BE2C (cell line): Measurements from ENCODE around the gene CMTR1.

Source experiments
- DNase-seq: peaks from one replicate; pipeline ENCODE4 v3.0.0-alpha.2; 2020
- H3K27me3 ChIP-seq: fragments of 250-450 bp; sonication (Bioruptor Pico); 2 replicates; pipeline ENCODE4 v1.5.1; 2020; ENCODE audit warnings: mild to moderate bottlenecking
- H3K36me3 ChIP-seq: fragments of 250-450 bp; sonication (Bioruptor Pico); 2 replicates; pipeline ENCODE4 v1.5.1; 2020; ENCODE audit warnings: mild to moderate bottlenecking
- H3K4me1 ChIP-seq: fragments of 250-450 bp; sonication (Bioruptor Pico); 2 replicates; pipeline ENCODE4 v1.5.1; 2020
- H3K4me3 ChIP-seq: 2 replicates; pipeline ENCODE4 v1.5.1; 2011; ENCODE audit warnings: low read depth, low read length
- H3K9me3 ChIP-seq: fragments of 250-450 bp; sonication (Bioruptor Pico); 2 replicates; pipeline ENCODE4 v1.5.1; 2020
- TF ChIP-seq, protein P1 (sequence below): IDR thresholded peaks from 2 replicates; pipeline ENCODE4 v1.5.1; 2012; ENCODE audit warnings: mild to moderate bottlenecking, low read depth, low read length

CMTR1 gene

DNA sequence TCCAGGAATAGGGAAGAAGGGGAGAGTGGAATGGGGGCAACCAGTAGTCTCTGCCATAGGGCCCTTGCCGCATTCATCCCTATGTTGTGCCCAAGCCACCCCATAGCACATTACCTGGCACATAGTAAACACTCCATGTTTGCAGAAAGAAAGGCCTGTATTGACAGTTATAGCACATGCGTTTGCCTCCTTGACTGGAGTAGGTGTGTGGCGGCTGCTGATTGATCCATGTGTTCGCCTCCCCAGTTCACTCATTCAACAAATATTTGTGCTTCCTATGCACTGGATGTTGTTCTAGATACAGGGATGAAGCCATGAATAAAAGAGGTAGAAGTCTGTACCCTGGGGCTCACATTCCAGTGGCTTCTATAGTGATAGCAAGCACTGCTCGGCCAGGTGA lies 86.4 kb downstream of the CMTR1 start:
- Histone ChIP-seq H3K4me3 (no peak overlapping the region), H3K27me3 (no peaks in the 10 kb centered on the region), H3K9me3 (no peaks in the 10 kb centered on the region), H3K4me1 (peaks cover 21% of the 10 kb centered on the region), H3K36me3 (no peaks in the 10 kb centered on the region)
- no peak for DNase-seq
- TF ChIP-seq, protein P1, sequence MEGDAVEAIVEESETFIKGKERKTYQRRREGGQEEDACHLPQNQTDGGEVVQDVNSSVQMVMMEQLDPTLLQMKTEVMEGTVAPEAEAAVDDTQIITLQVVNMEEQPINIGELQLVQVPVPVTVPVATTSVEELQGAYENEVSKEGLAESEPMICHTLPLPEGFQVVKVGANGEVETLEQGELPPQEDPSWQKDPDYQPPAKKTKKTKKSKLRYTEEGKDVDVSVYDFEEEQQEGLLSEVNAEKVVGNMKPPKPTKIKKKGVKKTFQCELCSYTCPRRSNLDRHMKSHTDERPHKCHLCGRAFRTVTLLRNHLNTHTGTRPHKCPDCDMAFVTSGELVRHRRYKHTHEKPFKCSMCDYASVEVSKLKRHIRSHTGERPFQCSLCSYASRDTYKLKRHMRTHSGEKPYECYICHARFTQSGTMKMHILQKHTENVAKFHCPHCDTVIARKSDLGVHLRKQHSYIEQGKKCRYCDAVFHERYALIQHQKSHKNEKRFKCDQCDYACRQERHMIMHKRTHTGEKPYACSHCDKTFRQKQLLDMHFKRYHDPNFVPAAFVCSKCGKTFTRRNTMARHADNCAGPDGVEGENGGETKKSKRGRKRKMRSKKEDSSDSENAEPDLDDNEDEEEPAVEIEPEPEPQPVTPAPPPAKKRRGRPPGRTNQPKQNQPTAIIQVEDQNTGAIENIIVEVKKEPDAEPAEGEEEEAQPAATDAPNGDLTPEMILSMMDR = no peak

- TF ChIP-seq, protein P1 = no peak
- Histone ChIP-seq H3K27me3 (no peaks in the 10 kb centered on the region), H3K36me3 (no peaks in the 10 kb centered on the region), H3K4me3 (no peak overlapping the region), H3K9me3 (no peaks in the 10 kb centered on the region), H3K4me1 (peaks cover 9% of the 10 kb centered on the region)
- no peak for DNase-seq
Measured at GRCh38 chr6:37520926-37521325, 87.9 kb downstream of the CMTR1 start.

DNA sequence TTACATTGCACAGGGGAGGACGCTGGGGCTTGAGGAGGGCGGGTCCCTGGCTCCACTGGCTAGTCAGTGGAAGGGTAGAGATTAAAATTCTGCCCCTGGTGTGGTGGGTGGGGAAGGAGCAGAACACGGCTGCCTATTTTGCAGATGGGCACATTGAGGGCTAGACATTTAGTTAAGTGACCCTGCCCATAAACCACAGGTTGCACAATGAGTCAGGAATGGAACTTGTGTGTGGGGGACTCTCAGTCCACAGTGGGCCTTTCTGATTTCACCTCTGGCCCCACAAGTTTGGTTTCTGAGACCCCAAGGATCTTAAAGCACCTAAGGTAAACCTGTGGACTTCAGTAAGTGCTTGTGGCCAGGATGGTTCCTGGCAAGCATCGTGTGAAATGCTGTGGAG lies 88.7 kb downstream of the CMTR1 start:
- no peak for DNase-seq
- H3K36me3 ChIP-seq = no peaks in the 10 kb centered on the region
- no peaks in the 10 kb centered on the region for H3K27me3 ChIP-seq
- TF ChIP-seq, protein P1 = no peak
- H3K4me3 ChIP-seq = no peak overlapping the region
- H3K9me3 ChIP-seq = no peaks in the 10 kb centered on the region
- H3K4me1 ChIP-seq = peaks cover 4% of the 10 kb centered on the region

- no peaks in the 10 kb centered on the region for H3K27me3 ChIP-seq
- no peak for DNase-seq
- H3K4me3 ChIP-seq = no peak overlapping the region
- H3K36me3 ChIP-seq = no peaks in the 10 kb centered on the region
- H3K4me1 ChIP-seq = no peaks in the 10 kb centered on the region
- TF ChIP-seq, protein P1 = no peak
- H3K9me3 ChIP-seq = no peaks in the 10 kb centered on the region
Measured at GRCh38 chr6:37522836-37523235, 89.8 kb downstream of the CMTR1 start.

DNA sequence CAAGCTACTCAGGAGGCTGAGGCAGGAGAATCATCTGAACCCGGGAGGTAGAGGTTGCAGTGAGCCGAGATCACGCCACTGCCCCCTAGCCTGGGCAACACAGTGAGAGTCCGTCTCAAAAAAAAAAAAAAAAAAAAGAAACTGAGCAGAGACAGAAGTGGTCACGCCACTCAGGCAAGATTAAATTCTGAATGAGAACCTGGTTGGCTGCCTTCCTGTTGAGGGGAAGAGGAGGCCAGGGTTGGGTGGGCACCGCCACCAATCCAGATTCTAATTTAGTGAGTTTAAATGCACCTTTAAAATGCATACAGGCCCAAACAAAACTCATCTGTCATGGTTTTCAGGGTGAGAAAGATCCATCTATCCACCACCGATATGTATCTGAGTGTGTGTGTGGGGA lies 90.4 kb downstream of the CMTR1 start:
- no peaks in the 10 kb centered on the region for H3K4me1 ChIP-seq

More for the DNA sequence above, 90.4 kb downstream of the CMTR1 start:
- no peaks in the 10 kb centered on the region for H3K27me3 ChIP-seq
- TF ChIP-seq, protein P1 = no peak
- no peaks in the 10 kb centered on the region for H3K9me3 ChIP-seq
- H3K36me3 ChIP-seq = no peaks in the 10 kb centered on the region
- no peak overlapping the region for H3K4me3 ChIP-seq
- no peak for DNase-seq
